ENCODE results near the gene TEX26.

DNA sequence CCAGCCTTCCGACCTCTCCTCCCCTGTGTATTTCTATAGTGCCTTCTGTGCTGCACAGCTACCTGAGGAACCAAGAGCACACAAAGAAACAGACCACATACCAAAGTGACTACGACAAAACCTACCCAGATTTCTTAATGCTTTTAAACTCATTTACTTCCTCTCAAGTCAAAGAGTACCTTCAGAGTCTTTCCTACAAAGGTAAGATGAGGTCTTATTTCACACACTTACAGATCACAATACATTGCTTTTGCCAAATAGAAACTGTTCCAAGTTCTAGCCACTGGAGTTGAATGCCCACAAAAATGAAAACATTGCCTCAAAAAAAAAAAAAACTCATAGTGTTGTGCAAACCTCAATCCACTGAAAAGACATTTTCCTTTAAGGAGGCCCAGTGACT, 36.4 kb downstream of the TEX26 start:
- TF ChIP-seq MAX (IDR thresholded peaks at IDR 0.05; ENCODE audit: low read depth) (no peak), POLR2AphosphoS5 (IDR thresholded peaks at IDR 0.05; ENCODE audit: low read depth, low read length) (no peak), CTCF (IDR thresholded peaks at IDR 0.05) (no peak), USF1 (IDR thresholded peaks at IDR 0.05; ENCODE audit: borderline replicate concordance, low read depth) (no peak), MEF2A (IDR thresholded peaks at IDR 0.05; ENCODE audit: borderline replicate concordance, low read depth) (no peak), SIN3A (IDR thresholded peaks at IDR 0.05; ENCODE audit: borderline replicate concordance, low read depth, low read length) (no peak)

Data from SK-N-SH (cell line).